ENCODE data around the gene PDLIM5. TPM values are rescaled to one million over a fixed set of nuclear protein-coding genes. Genes with fewer than 3 reads are reported as not detected.

Gene PDLIM5
- total RNA-seq, 2 experiments from 2014 or later: 6.3 to 12.6 TPM

GRCh38 chr4:94507281-94507680 lies 55.5 kb downstream of the PDLIM5 start:
- TF ChIP-seq EZH2phosphoT487 (IDR thresholded peaks at IDR 0.05; ENCODE audit: borderline replicate concordance, low read depth, low read length) (no peak), CTCF (conservative IDR thresholded peaks at IDR 0.05; ENCODE audit: low read length) (no peak)
- DNase-seq (ENCODE audit: low spot score): no peak
- H3K27ac ChIP-seq (ENCODE audit: low read depth, low read length, poor library complexity, severe bottlenecking): no peak overlapping the region
- H4K20me1 ChIP-seq (ENCODE audit: insufficient read depth, low read length): no peaks in the 10 kb centered on the region
- H3K4me2 ChIP-seq (ENCODE audit: low read length): no peak overlapping the region
- no peaks in the 10 kb centered on the region for H3K36me3 ChIP-seq (ENCODE audit: insufficient read depth, low read length)
- no peaks in the 10 kb centered on the region for H3K4me1 ChIP-seq (ENCODE audit: insufficient read depth, low read length, poor library complexity, severe bottlenecking)
- H2AFZ ChIP-seq (ENCODE audit: low read length): no peak overlapping the region
- no peaks in the 10 kb centered on the region for H3K79me2 ChIP-seq (ENCODE audit: insufficient read depth, low read depth, low read length)
- intact Hi-C loops (cut with micrococcal nuclease; ENCODE audit: unreplicated experiment): no loop called here
- BruUV-seq (replicated peaks): no TSS peak
- H3K9me2 ChIP-seq (ENCODE audit: insufficient read depth, low read length): no peaks in the 10 kb centered on the region
- ChIA-PET CTCF (ENCODE audit: unreplicated experiment) (no interaction called here), POLR2A (no interaction called here)
- no peak overlapping the region for H3K4me3 ChIP-seq (ENCODE audit: low read depth, low read length, poor library complexity, severe bottlenecking)
- H3K9me3 ChIP-seq (ENCODE audit: low read length): no peaks in the 10 kb centered on the region

GRCh38 chr4:94507708-94508107 lies 56.0 kb downstream of the PDLIM5 start:
- Histone ChIP-seq H3K79me2 (ENCODE audit: insufficient read depth, low read depth, low read length) (no peaks in the 10 kb centered on the region), H3K9me2 (ENCODE audit: insufficient read depth, low read length) (no peaks in the 10 kb centered on the region), H3K36me3 (ENCODE audit: insufficient read depth, low read length) (no peaks in the 10 kb centered on the region), H4K20me1 (ENCODE audit: insufficient read depth, low read length) (no peaks in the 10 kb centered on the region), H3K27ac (ENCODE audit: low read depth, low read length, poor library complexity, severe bottlenecking) (no peak overlapping the region), H2AFZ (ENCODE audit: low read length) (no peak overlapping the region), H3K4me2 (ENCODE audit: low read length) (no peak overlapping the region), H3K9me3 (ENCODE audit: low read length) (no peaks in the 10 kb centered on the region), H3K4me1 (ENCODE audit: insufficient read depth, low read length, poor library complexity, severe bottlenecking) (no peaks in the 10 kb centered on the region), H3K4me3 (ENCODE audit: low read depth, low read length, poor library complexity, severe bottlenecking) (no peak overlapping the region)
- ChIA-PET CTCF (ENCODE audit: unreplicated experiment) (no interaction called here), POLR2A (no interaction called here)
- BruUV-seq (replicated peaks): no TSS peak
- intact Hi-C loops (cut with micrococcal nuclease; ENCODE audit: unreplicated experiment): no loop called here
- TF ChIP-seq CTCF (conservative IDR thresholded peaks at IDR 0.05; ENCODE audit: low read length) (no peak), EZH2phosphoT487 (IDR thresholded peaks at IDR 0.05; ENCODE audit: borderline replicate concordance, low read depth, low read length) (no peak)
- DNase-seq (ENCODE audit: low spot score): no peak

GRCh38 chr4:94508296-94508695 lies 56.6 kb downstream of the PDLIM5 start:
- ChIA-PET POLR2A (no interaction called here), CTCF (ENCODE audit: unreplicated experiment) (no interaction called here)
- no peak overlapping the region for H3K4me3 ChIP-seq (ENCODE audit: low read depth, low read length, poor library complexity, severe bottlenecking)
- no peak overlapping the region for H3K27ac ChIP-seq (ENCODE audit: low read depth, low read length, poor library complexity, severe bottlenecking)
- no peak overlapping the region for H3K4me2 ChIP-seq (ENCODE audit: low read length)
- no TSS peak for BruUV-seq (replicated peaks)
- no peaks in the 10 kb centered on the region for H3K79me2 ChIP-seq (ENCODE audit: insufficient read depth, low read depth, low read length)
- no peaks in the 10 kb centered on the region for H3K9me2 ChIP-seq (ENCODE audit: insufficient read depth, low read length)
- TF ChIP-seq EZH2phosphoT487 (IDR thresholded peaks at IDR 0.05; ENCODE audit: borderline replicate concordance, low read depth, low read length) (no peak), CTCF (conservative IDR thresholded peaks at IDR 0.05; ENCODE audit: low read length) (no peak)
- no peak overlapping the region for H2AFZ ChIP-seq (ENCODE audit: low read length)
- H3K4me1 ChIP-seq (ENCODE audit: insufficient read depth, low read length, poor library complexity, severe bottlenecking): no peaks in the 10 kb centered on the region
- H4K20me1 ChIP-seq (ENCODE audit: insufficient read depth, low read length): no peaks in the 10 kb centered on the region
- H3K36me3 ChIP-seq (ENCODE audit: insufficient read depth, low read length): no peaks in the 10 kb centered on the region
- H3K9me3 ChIP-seq (ENCODE audit: low read length): no peaks in the 10 kb centered on the region
- no peak for DNase-seq (ENCODE audit: low spot score)
- intact Hi-C loops (cut with micrococcal nuclease; ENCODE audit: unreplicated experiment): no loop called here
